Esophagus squamous epithelium (tissue), 4 donors: ENCODE measurements around the gene STX10.

Source experiments
- CTCF ChIP-seq, 6 experiments: fragments of 450-650 bp in 4 of 6; fragments of 200-600 bp in 2 of 6; sonication (generic) in 2 of 6; IDR thresholded peaks; one replicate each; pipeline ENCODE4 v1.5.1; 2016 to 2019; ENCODE audit warnings: antibody characterized with exemption in 6 of 6, mild to moderate bottlenecking in 4 of 6, moderate library complexity in 4 of 6
- POLR2A ChIP-seq, 4 donors: fragments of 450-650 bp; IDR thresholded peaks; one replicate each; pipeline ENCODE4 v1.6.1; 2017; ENCODE audit warnings: antibody characterized with exemption in 4 of 4, mild to moderate bottlenecking in 4 of 4, moderate library complexity in 3 of 4

GRCh38 chr19:13176345-13176744, 26.2 kb upstream of the STX10 start:
- no peak for TF ChIP-seq CTCF (IDR thresholded peaks at IDR 0.05)
- no peak for TF ChIP-seq POLR2A (IDR thresholded peaks at IDR 0.05)
